ELR (cell line): ENCODE measurements around the gene JADE1.

Source experiments
- DNase-seq: peaks from one replicate; pipeline ENCODE4 v3.0.0-alpha.2; 2015; ENCODE audit warnings: low read depth

The JADE1 gene

DNA sequence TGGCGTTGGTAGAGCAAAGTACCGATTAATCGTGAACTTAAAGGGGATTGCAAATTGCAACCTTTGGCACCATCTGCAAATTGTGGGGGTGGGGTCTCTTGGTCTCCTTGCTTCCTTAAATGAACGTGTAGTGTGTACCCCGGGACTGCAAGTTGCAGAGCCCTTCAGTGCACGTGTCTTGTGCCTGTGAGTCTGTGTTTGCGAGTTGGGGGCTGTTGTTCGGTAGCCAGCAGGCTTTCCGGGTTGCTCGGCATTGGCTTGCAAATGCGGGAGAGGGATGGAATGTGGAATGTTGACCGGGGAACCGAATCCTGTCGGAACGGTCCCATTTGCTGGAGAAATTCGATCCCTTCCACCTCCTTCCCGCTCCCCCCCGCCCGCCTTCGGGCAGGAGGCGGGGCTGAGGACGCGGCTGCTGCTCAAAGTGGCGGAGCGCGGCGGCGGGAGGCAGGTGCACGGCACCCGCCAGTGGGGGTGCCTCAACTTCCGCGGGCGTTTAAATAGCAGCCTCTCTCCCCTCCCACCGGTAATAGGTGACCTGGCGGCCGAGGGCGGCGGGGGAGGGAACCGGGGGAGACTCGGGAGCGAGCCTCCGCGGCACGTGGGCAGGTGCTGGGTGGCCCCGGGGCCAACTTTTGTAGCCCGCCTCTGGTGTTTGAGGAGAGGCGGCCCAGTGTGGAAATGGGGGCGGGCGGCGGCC, 1.5 kb downstream of the JADE1 start:
- peak; percentile 80 for DNase-seq

- DNase-seq: peak; percentile 91
These were observed 2.3 kb downstream of the JADE1 start for GRCh38 chr4:128811571-128812441.

DNA sequence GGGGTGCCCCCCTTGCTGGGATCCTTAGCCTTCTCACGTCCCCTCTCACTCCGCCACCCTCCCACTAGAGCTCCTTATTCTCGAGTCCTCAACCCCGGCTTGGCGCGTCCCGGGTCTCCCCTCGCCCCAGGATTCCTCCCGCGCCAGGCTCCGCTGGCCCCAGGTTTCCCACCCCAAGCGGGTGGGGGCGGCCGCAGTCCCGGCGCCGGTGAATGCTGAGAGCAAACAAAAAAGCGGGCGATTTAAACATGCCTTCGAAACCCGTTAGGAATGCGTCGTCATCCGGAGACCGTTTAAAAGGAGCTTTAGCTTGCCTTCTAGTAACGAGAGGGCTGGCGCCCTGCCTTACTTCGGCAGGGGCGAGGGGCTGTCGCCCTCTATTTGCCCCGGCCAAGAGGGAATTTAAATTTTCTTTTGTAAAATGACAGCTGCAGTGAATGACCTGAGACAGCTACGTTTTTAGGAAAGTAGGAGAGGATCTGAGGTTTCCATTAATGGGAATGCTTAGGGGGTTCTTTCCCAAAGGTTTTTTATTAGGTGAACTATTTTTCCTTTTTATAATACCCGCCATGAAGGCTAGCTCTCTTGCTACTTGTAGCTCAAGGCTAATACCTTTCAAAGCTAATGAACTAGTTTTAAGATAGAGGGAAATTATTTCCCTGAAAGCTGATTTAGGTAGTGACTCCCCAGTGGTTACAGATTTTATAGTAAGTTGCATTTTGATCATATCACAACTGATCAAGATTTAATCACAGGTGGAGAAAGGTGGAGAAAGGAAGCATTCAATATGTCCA, 3.1 kb downstream of the JADE1 start:
- peak; percentile 82 for DNase-seq

DNA sequence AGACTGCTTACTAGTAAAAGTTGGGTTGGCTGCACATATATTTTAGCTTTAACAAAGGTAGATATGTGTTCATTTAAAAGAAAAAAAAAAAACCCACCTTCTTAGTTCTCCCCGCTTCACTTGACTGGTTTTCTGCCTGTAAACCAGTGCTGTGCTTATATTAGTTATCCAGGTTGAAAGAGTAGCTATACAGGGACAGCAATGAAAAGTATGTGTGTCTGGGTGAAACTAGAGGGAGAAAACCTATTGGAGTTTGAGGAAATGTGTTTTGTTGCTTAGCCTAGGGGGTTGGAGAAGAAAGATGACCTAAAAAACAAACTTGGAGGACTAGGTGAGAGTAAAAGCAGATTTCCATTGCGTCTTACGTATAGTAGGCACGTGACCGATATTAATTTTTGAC, 4.5 kb downstream of the JADE1 start:
- DNase-seq: no peak

DNA sequence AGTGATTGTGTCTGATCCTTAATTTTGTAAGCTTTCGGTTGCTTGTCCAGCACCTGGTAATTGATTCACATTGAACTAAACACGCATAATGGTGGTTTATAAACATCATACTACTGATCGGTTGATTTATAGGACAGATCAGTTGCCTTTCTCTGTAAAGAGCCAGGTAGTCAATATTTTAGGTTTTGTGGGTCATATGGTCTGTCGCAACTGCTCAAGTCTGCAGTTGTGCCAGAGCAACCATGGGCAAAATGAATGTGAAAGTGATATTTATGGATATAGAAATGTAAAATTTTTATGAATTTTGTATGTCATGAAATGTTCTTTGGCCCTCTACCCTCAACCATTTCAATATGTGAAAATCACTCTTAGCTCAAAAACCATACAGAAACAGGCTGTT, 8.9 kb downstream of the JADE1 start:
- DNase-seq: no peak

GRCh38 chr4:128819082-128819742, 9.7 kb downstream of the JADE1 start:
- peak; percentile 3 for DNase-seq

- no peak for DNase-seq
These were observed 11.2 kb downstream of the JADE1 start for GRCh38 chr4:128820671-128821070.

GRCh38 chr4:128821151-128821550, 11.7 kb downstream of the JADE1 start:
- DNase-seq: no peak

GRCh38 chr4:128823025-128823661, 13.6 kb downstream of the JADE1 start:
- peak; percentile 94 for DNase-seq

DNA sequence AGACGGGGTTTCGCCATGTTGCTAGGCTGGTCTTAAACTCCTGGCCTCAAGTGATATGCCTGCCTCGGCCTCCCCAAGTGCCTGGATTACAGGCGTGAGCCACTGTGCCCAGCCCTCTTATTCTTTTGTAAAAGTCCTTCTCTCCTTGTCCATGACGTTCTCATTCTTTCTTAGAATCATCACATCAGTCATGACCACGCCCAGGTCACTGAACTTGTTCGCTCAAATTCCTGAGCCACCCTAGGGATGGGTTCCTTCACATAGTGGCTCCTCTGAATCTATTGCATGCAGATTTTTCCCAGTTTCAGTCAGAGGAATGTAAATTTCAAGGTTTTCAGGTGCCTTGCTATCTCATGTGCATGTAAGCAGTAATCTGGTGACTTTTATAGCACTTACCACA, 15.7 kb downstream of the JADE1 start:
- peak; percentile 53 for DNase-seq

DNA sequence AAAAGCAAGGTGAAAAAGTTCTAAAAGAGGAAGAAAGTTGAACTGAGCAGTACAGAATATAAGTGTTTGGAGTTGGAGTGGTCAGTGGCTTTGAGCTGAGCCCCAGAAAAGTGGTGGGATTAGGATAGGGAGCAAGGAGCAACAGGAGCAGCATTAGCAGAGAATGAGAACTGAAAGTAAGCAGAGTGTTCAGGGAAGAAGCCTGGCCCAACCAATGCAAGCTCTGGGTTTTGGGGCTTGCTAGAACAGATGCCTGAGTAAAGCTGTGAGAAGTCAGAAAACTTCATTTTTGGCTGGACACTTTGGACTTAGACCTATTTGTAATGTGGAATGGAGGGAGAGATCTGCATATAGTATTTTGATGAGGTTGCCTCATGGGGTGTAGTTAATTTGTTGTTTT, 17.8 kb downstream of the JADE1 start:
- DNase-seq: no peak

DNA sequence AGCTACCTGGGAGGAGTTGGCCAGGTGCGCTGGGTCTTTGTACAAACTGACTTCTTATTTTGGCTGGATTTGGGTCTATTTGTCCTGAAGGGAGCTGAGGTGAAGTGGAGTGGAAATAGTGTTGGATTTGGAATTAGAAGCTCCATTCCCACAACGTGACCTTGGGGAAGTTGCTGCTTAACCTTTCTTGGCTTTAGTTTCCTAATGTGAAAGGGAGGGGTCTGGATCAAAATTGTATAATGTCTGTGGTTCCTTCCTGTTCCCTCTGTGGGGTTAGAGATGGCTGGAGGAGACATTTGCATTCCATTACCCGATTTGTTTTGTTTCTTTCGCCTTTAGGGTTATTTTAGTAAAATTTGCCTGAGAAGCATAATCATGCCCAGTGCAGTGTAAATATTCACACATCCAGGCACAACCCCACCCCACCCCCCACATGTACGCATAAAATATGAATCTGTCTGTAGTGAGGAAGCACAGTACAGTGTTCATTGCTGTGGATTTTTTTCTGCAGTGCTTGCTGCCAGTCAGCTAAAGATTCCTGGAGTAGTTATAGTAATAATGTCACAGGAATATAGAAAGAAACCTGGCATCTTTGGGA, 21.5 kb downstream of the JADE1 start:
- no peak for DNase-seq

GRCh38 chr4:128831531-128832242, 22.2 kb downstream of the JADE1 start:
- DNase-seq: no peak

DNA sequence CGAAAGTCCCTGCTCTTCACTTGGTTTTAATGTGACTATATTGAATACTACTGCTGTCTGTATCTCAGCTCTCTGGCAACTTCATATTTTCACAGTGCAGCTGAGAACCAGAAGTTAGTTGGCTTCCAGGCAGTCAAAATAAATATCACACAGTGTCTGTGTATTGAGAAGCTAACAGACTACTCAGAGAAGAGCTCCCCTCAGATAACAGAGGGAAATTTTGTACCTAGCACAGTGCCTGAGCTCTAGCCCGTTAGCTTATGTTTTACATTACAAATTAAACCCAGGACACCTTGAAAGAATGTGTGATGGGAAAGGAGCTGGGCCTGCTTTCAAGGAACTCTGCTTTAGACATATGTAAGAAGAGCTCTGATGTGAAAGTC, 22.7 kb downstream of the JADE1 start:
- no peak for DNase-seq

DNA sequence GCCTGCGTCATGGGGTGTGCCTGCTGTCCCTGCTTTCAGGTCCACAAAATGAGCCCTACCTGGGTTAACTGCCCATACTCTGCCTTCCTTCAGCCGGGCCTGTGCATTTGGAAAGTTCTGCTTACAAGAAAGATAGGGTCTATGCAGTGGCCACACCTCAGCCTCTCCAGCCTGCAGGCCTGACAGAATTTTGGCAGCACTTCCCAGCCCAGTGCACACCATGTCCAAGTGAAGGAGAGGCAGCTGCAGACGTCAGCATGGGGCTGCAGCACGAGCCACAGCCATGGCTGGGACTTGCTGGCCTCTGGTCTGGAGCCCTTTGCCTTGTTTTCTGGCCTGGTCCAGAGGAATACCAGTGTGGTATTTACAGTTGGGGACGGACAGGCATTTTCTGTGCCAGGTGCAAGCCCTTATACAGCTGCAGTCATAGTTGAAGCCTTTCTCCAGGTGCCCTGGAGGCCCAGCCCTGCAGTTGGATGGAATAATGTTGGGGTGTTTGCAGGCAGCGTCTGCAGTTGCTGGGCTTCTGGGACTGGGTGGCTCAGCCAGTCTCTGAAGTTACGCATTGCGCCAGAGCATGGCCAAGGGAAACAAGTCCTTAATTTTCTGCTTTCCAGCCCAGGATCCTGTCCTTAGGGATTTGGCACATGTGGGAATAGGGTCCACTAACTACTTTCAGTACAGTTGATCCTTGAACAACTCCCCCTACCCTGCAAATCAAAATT, 26.2 kb downstream of the JADE1 start:
- DNase-seq: no peak

GRCh38 chr4:128837198-128837597, 27.7 kb downstream of the JADE1 start:
- DNase-seq: no peak

- no peak for DNase-seq
These were observed 28.2 kb downstream of the JADE1 start for GRCh38 chr4:128837679-128838078.

DNA sequence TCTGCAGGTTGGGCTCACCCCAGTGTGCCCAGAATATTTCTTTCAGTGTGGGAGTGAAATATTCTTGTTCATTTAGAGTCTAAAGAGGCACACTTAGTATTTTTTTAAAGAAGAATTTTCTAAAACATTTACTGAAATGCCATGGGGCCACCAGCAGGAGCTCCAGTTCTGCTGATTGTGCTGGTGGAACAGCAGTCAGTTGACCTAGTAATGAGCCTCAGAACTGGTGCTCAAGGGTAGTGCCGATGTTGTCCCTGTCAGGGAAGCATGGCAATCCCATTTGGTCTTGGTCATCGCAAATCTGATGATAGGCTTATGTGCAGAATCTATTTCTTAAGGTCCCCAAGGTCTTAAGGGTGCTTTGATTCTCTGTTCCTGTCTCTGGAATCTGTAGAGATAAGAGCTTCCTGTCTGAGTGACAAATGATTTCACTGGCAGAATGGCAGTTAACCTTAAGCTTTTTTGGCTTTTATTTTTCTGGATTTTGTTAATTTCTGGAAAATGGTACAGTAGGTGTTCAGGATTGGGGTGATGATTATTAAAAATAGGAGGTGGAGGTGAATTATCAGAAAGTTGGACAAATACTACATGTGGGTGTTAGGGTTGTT, 31.3 kb downstream of the JADE1 start:
- DNase-seq: no peak

DNA sequence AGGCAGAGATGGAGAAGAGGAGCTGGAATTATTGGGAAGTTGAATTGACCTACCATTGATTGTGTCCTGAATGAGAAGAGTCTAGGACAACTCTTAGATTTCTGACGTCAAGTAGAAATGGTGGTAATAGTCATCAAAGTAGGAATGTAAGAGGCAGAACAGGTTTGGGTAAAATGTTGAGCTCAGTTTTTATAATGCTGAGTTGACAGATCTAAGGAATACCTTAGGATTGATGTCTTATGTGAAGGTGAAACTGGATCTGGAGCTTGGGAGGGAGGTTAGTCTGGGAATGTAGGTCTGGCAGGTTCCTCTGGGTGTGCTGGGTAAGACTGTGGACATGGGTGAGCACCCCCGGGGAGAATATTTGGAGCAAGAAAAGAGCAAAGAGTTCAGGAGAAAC, 31.9 kb downstream of the JADE1 start:
- DNase-seq: no peak
